Measurements from ENCODE around the gene ABHD12B. TPM values are rescaled to one million over a fixed set of nuclear protein-coding genes. Genes with fewer than 3 reads are reported as not detected.

The ABHD12B gene
- total RNA-seq, 2 experiments from 2014 or later = not detected

GRCh38 chr14:50845166-50845565 lies 26.7 kb upstream of the ABHD12B start:
- intact Hi-C loops (cut with micrococcal nuclease) = no loop called here
- H3K4me3 Mint-ChIP-seq = no peak overlapping the region
- no peaks in the 10 kb centered on the region for H3K36me3 Mint-ChIP-seq
- CTCF ChIA-PET = interaction anchor here (0.6 kb wide), 1 partner anchor 15 kb away, joined by 4 read pairs; no protein-coding TSS in a partner anchor
- no peaks in the 10 kb centered on the region for H3K27me3 Mint-ChIP-seq
- no peak for DNase-seq
- no peaks in the 10 kb centered on the region for H3K4me1 Mint-ChIP-seq (ENCODE audit: low read depth)
- no peak overlapping the region for H3K27ac Mint-ChIP-seq
- H3K9me3 Mint-ChIP-seq = no peaks in the 10 kb centered on the region
- POLR2A ChIA-PET = no interaction called here

GRCh38 chr14:50846226-50846880 lies 25.5 kb upstream of the ABHD12B start:
- H3K27me3 Mint-ChIP-seq = no peaks in the 10 kb centered on the region
- ChIA-PET CTCF (interaction anchor here (0.7 to 1.1 kb wide), 2 partner anchors 14 to 70 kb away, joined by 3 read pairs; no protein-coding TSS in a partner anchor), POLR2A (no interaction called here)
- H3K27ac Mint-ChIP-seq = no peak overlapping the region
- no peaks in the 10 kb centered on the region for H3K36me3 Mint-ChIP-seq
- H3K4me1 Mint-ChIP-seq (ENCODE audit: low read depth) = no peaks in the 10 kb centered on the region
- no peak for DNase-seq
- H3K4me3 Mint-ChIP-seq = no peak overlapping the region
- H3K9me3 Mint-ChIP-seq = no peaks in the 10 kb centered on the region
- intact Hi-C loops (cut with micrococcal nuclease) = no loop called here

- CTCF ChIA-PET = no interaction called here
- DNase-seq = no peak
- POLR2A ChIA-PET = no interaction called here
- Mint-ChIP-seq H3K36me3 (no peaks in the 10 kb centered on the region), H3K4me3 (no peak overlapping the region), H3K27me3 (no peaks in the 10 kb centered on the region), H3K27ac (no peak overlapping the region), H3K9me3 (no peaks in the 10 kb centered on the region), H3K4me1 (ENCODE audit: low read depth) (peaks cover 3% of the 10 kb centered on the region)
- intact Hi-C loops (cut with micrococcal nuclease) = no loop called here
Measured at GRCh38 chr14:50853891-50854290, 18.0 kb upstream of the ABHD12B start.

GRCh38 chr14:50854521-50854920 lies 17.3 kb upstream of the ABHD12B start:
- intact Hi-C loops (cut with micrococcal nuclease) = no loop called here
- Mint-ChIP-seq H3K9me3 (no peaks in the 10 kb centered on the region), H3K4me3 (no peak overlapping the region), H3K27ac (no peak overlapping the region), H3K4me1 (ENCODE audit: low read depth) (peaks cover 7% of the 10 kb centered on the region), H3K36me3 (no peaks in the 10 kb centered on the region), H3K27me3 (no peaks in the 10 kb centered on the region)
- CTCF ChIA-PET = no interaction called here
- no peak for DNase-seq
- POLR2A ChIA-PET = no interaction called here

- intact Hi-C loops (cut with micrococcal nuclease) = no loop called here
- ChIA-PET CTCF (interaction anchor here (0.8 to 0.9 kb wide), 2 partner anchors 78 to 313 kb away, joined by 3 to 5 read pairs; no protein-coding TSS in a partner anchor), POLR2A (no interaction called here)
- Mint-ChIP-seq H3K36me3 (no peaks in the 10 kb centered on the region), H3K27ac (no peak overlapping the region), H3K4me3 (no peak overlapping the region), H3K9me3 (no peaks in the 10 kb centered on the region), H3K4me1 (ENCODE audit: low read depth) (peaks cover 14% of the 10 kb centered on the region), H3K27me3 (no peaks in the 10 kb centered on the region)
- no peak for DNase-seq
Measured at GRCh38 chr14:50855558-50855957, 16.3 kb upstream of the ABHD12B start.

GRCh38 chr14:50856660-50857059 lies 15.2 kb upstream of the ABHD12B start:
- CTCF ChIA-PET = interaction anchor here (2.0 kb wide), 1 partner anchor 79 kb away, joined by 5 read pairs; no protein-coding TSS in a partner anchor
- H3K4me3 Mint-ChIP-seq = no peak overlapping the region

GRCh38 chr14:50859296-50859624 lies 12.6 kb upstream of the ABHD12B start:
- no peak overlapping the region for H3K27ac Mint-ChIP-seq
- peaks cover 11% of the 10 kb centered on the region for H3K4me1 Mint-ChIP-seq (ENCODE audit: low read depth)
- no peaks in the 10 kb centered on the region for H3K27me3 Mint-ChIP-seq
- intact Hi-C loops (cut with micrococcal nuclease) = no loop called here
- H3K9me3 Mint-ChIP-seq = no peaks in the 10 kb centered on the region
- H3K36me3 Mint-ChIP-seq = no peaks in the 10 kb centered on the region
- ChIA-PET POLR2A (interaction anchor here (0.6 to 2.9 kb wide), 5 partner anchors 21 to 263 kb away, joined by 3 to 9 read pairs (median 4); no protein-coding TSS in a partner anchor), CTCF (interaction anchor here (0.6 to 5.1 kb wide), 18 partner anchors 9 to 317 kb away, joined by 3 to 123 read pairs (median 12); partner anchors contain the start of gene ABHD12B)
- no peak for DNase-seq
- H3K4me3 Mint-ChIP-seq = peak overlapping the region; percentile 80

More at GRCh38 chr14:50856660-50857059, 15.2 kb upstream of the ABHD12B start:
- intact Hi-C loops (cut with micrococcal nuclease) = no loop called here
- Mint-ChIP-seq H3K27ac (no peak overlapping the region), H3K9me3 (no peaks in the 10 kb centered on the region), H3K4me1 (ENCODE audit: low read depth) (peaks cover 14% of the 10 kb centered on the region), H3K27me3 (no peaks in the 10 kb centered on the region), H3K36me3 (no peaks in the 10 kb centered on the region)
- POLR2A ChIA-PET = interaction anchor here (0.6 kb wide), 1 partner anchor 998 kb away, joined by 3 read pairs; no protein-coding TSS in a partner anchor
- no peak for DNase-seq

GRCh38 chr14:50860478-50861086 lies 11.3 kb upstream of the ABHD12B start:
- intact Hi-C loops (cut with micrococcal nuclease) = loop anchor here (1.0 to 5.0 kb wide), 8 partner anchors 30 to 317 kb away; partner anchors contain the start of genes NIN and SAV1
- Mint-ChIP-seq H3K4me1 (ENCODE audit: low read depth) (peaks cover 11% of the 10 kb centered on the region), H3K27me3 (no peaks in the 10 kb centered on the region), H3K36me3 (no peaks in the 10 kb centered on the region), H3K27ac (no peak overlapping the region), H3K4me3 (peak overlapping the region; percentile 80), H3K9me3 (no peaks in the 10 kb centered on the region)
- DNase-seq = peak; percentile 91
- POLR2A ChIA-PET = interaction anchor here (0.7 to 2.9 kb wide), 5 partner anchors 31 to 143 kb away, joined by 3 to 9 read pairs (median 4); no protein-coding TSS in a partner anchor
- CTCF ChIA-PET = interaction anchor here (0.6 to 5.1 kb wide), 50 partner anchors 8 to 319 kb away, joined by 3 to 123 read pairs (median 6); partner anchors contain the start of genes ABHD12B and ATL1

- no peaks in the 10 kb centered on the region for H3K9me3 Mint-ChIP-seq
- no peak overlapping the region for H3K4me3 Mint-ChIP-seq
- H3K27ac Mint-ChIP-seq = no peak overlapping the region
- POLR2A ChIA-PET = no interaction called here
- CTCF ChIA-PET = interaction anchor here (0.9 to 5.1 kb wide), 3 partner anchors 87 to 261 kb away, joined by 4 to 123 read pairs (median 24); no protein-coding TSS in a partner anchor
- peaks cover 6% of the 10 kb centered on the region for H3K27me3 Mint-ChIP-seq
- peaks cover 11% of the 10 kb centered on the region for H3K4me1 Mint-ChIP-seq (ENCODE audit: low read depth)
- no peaks in the 10 kb centered on the region for H3K36me3 Mint-ChIP-seq
- intact Hi-C loops (cut with micrococcal nuclease) = loop anchor here (5.0 kb wide), 2 partner anchors 135 to 245 kb away; no protein-coding TSS in a partner anchor
- no peak for DNase-seq
Measured at GRCh38 chr14:50862036-50862570, 9.8 kb upstream of the ABHD12B start.

- no peak overlapping the region for H3K27ac Mint-ChIP-seq
- peaks cover 10% of the 10 kb centered on the region for H3K4me1 Mint-ChIP-seq (ENCODE audit: low read depth)
- no peaks in the 10 kb centered on the region for H3K36me3 Mint-ChIP-seq
- ChIA-PET POLR2A (no interaction called here), CTCF (interaction anchor here (0.7 to 1.4 kb wide), 2 partner anchors 86 to 543 kb away, joined by 3 read pairs; no protein-coding TSS in a partner anchor)
- intact Hi-C loops (cut with micrococcal nuclease) = loop anchor here (5.0 kb wide), 2 partner anchors 137 to 247 kb away; no protein-coding TSS in a partner anchor
- H3K27me3 Mint-ChIP-seq = peaks cover 14% of the 10 kb centered on the region
- DNase-seq = no peak
- H3K9me3 Mint-ChIP-seq = no peaks in the 10 kb centered on the region
- no peak overlapping the region for H3K4me3 Mint-ChIP-seq
Measured at GRCh38 chr14:50864237-50864636, 7.6 kb upstream of the ABHD12B start.

GRCh38 chr14:50864946-50865345 lies 6.9 kb upstream of the ABHD12B start:
- H3K4me3 Mint-ChIP-seq = no peak overlapping the region
- no peaks in the 10 kb centered on the region for H3K36me3 Mint-ChIP-seq
- H3K27me3 Mint-ChIP-seq = peaks cover 20% of the 10 kb centered on the region
- POLR2A ChIA-PET = interaction anchor here (0.5 kb wide), 1 partner anchor 631 kb away, joined by 3 read pairs; no protein-coding TSS in a partner anchor
- DNase-seq = no peak
- intact Hi-C loops (cut with micrococcal nuclease) = loop anchor here (5.0 kb wide), 2 partner anchors 138 to 248 kb away; no protein-coding TSS in a partner anchor
- CTCF ChIA-PET = interaction anchor here (0.7 to 1.4 kb wide), 2 partner anchors 87 to 544 kb away, joined by 3 read pairs; no protein-coding TSS in a partner anchor
- peaks cover 6% of the 10 kb centered on the region for H3K4me1 Mint-ChIP-seq (ENCODE audit: low read depth)
- H3K27ac Mint-ChIP-seq = no peak overlapping the region
- no peaks in the 10 kb centered on the region for H3K9me3 Mint-ChIP-seq

Data from activated CD4-positive, alpha-beta memory T cell treated with anti-CD3 and anti-CD28 coated beads for 36 hours (primary cell).